Breast epithelium (tissue), 4 donors: ENCODE data around the gene OTOS. TPM values are rescaled to one million over a fixed set of nuclear protein-coding genes. Genes with fewer than 3 reads are reported as not detected.

Source experiments
- DNase-seq, 2 donors: peaks; one replicate each; pipeline ENCODE4 v3.0.0-alpha.2; 2019; ENCODE audit warnings: low spot score in 2 of 2
- H3K27ac ChIP-seq, 2 donors: fragments of 200-600 bp; sonication (generic) in 1 of 2; one replicate each; pipeline ENCODE4 v1.5.1; 2016 to 2019; ENCODE audit warnings: mild to moderate bottlenecking in 1 of 2
- H3K27me3 ChIP-seq, 2 donors: fragments of 200-600 bp; sonication (generic) in 1 of 2; one replicate each; pipeline versions ENCODE4 v1.5.1 to v1.6.0; 2017 to 2019; ENCODE audit warnings: control low read depth in 1 of 2, mild to moderate bottlenecking in 1 of 2
- H3K36me3 ChIP-seq: fragments of 200-600 bp; one replicate; pipeline ENCODE4 v1.5.1; 2019
- H3K4me1 ChIP-seq, 2 donors: fragments of 200-600 bp; sonication (generic); one replicate each; pipeline ENCODE4 v1.5.1; 2016 to 2019; ENCODE audit warnings: control low read depth in 1 of 2
- H3K4me3 ChIP-seq, 3 donors: fragments of 200-600 bp; sonication (generic); 1 replicate in 2 of 3; 2 replicates in 1 of 3; pipeline ENCODE4 v1.5.1; 2016 to 2019; ENCODE audit warnings: mild to moderate bottlenecking in 3 of 3, moderate library complexity in 2 of 3
- H3K9me3 ChIP-seq, 2 donors: fragments of 200-600 bp; sonication (generic) in 1 of 2; one replicate each; pipeline ENCODE4 v1.5.1; 2016 to 2019; ENCODE audit warnings: control low read depth in 1 of 2
- POLR2A ChIP-seq: fragments of 450-650 bp; IDR thresholded peaks from one replicate; pipeline ENCODE4 v1.6.1; 2016; ENCODE audit warnings: antibody characterized with exemption, mild to moderate bottlenecking, moderate library complexity
- POLR2AphosphoS5 ChIP-seq, 3 donors: sonication (generic); formaldehyde crosslinking; IDR thresholded peaks; one replicate each; pipeline ENCODE4 v1.6.1; 2017; ENCODE audit warnings: antibody characterized with exemption in 3 of 3
- intact Hi-C: fragments of 100-400 bp; cut with DNase I; formaldehyde crosslinking; loops from one replicate; pipeline ENCODE4 v1.15.1; 2023; ENCODE audit warnings: low total_unique reads
- total RNA-seq, 3 donors: library from RNA; depleted of rRNA; stranded (reverse); fragments of >200 nt; gene quantifications; one replicate each; pipeline ENCODE4 v1.1.0, GENCODE V29; 2016
- TF ChIP-seq, protein P1 (sequence below), 3 donors: fragments of 450-650 bp; IDR thresholded peaks; one replicate each; pipeline ENCODE4 v1.5.1; 2016 to 2017; ENCODE audit warnings: antibody characterized with exemption in 3 of 3, mild to moderate bottlenecking in 3 of 3, moderate library complexity in 3 of 3

OTOS gene
- total RNA-seq, 3 donors from 2014 or later: not detected

DNA sequence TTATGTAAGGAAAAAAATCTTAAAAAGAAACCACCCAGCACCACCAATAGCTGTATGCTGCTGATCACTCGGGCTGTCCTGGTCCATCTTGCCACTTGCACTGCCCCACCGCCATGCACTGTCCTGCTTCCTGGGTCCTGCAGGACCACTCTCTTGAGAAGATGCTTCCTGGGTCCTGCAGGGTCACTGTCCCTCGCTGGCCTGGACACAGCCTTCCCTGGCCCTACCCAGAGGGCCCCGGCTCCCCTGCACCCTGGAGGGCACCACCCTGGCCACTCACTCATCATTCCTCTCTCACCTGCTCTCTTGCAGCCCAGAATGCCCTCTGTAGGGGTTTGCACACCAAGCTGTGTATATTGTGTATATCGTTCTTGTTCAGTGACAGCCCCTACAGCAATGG is 2.4 kb upstream of the OTOS start:
- Histone ChIP-seq H3K27me3 (no peaks in the 10 kb centered on the region), H3K4me1 (no peaks in the 10 kb centered on the region), H3K4me3 (no peak overlapping the region), H3K9me3 (no peaks in the 10 kb centered on the region), H3K36me3 (no peaks in the 10 kb centered on the region), H3K27ac (no peak overlapping the region)
- DNase-seq: no peak
- intact Hi-C loops: loop anchor here (10.0 kb wide), 1 partner anchor 88 kb away; the partner anchor contains the start of gene OR6B3
- TF ChIP-seq, protein P1, sequence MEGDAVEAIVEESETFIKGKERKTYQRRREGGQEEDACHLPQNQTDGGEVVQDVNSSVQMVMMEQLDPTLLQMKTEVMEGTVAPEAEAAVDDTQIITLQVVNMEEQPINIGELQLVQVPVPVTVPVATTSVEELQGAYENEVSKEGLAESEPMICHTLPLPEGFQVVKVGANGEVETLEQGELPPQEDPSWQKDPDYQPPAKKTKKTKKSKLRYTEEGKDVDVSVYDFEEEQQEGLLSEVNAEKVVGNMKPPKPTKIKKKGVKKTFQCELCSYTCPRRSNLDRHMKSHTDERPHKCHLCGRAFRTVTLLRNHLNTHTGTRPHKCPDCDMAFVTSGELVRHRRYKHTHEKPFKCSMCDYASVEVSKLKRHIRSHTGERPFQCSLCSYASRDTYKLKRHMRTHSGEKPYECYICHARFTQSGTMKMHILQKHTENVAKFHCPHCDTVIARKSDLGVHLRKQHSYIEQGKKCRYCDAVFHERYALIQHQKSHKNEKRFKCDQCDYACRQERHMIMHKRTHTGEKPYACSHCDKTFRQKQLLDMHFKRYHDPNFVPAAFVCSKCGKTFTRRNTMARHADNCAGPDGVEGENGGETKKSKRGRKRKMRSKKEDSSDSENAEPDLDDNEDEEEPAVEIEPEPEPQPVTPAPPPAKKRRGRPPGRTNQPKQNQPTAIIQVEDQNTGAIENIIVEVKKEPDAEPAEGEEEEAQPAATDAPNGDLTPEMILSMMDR (IDR thresholded peaks at IDR 0.05): no peak
- TF ChIP-seq POLR2A (no peak), POLR2AphosphoS5 (IDR thresholded peaks at IDR 0.05) (no peak)

DNA sequence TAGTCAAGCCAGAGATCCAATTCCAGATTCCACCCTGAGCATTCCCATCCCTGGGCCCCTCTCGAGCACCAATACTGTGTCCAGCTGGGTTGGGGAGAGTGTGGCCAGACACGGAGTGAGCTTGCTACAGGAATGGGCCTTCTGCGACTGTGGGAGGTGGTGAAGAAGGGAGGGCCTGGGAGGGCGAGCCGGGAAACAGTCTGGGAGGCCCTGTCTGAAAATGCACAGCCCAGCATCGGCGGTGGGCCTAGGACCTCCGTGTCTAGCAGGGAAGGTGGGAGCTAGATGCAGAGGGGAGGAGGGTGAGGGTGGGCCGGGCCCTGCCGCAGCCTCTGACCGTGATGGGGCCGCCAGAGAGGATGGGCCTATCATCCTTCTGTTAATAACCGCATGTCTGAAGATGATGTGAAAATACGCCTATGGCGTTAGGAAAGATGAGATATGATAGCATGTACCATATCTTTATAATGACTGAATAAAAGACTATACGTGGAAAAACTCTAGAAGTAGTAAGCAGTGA is 1.9 kb upstream of the OTOS start:
- H3K4me1 ChIP-seq: no peaks in the 10 kb centered on the region
- H3K9me3 ChIP-seq: no peaks in the 10 kb centered on the region
- intact Hi-C loops: loop anchor here (10.0 kb wide), 1 partner anchor 88 kb away; the partner anchor contains the start of gene OR6B3
- no peak overlapping the region for H3K27ac ChIP-seq
- H3K4me3 ChIP-seq: no peak overlapping the region
- no peaks in the 10 kb centered on the region for H3K36me3 ChIP-seq
- no peak for DNase-seq
- no peaks in the 10 kb centered on the region for H3K27me3 ChIP-seq
- no peak for TF ChIP-seq POLR2AphosphoS5 (IDR thresholded peaks at IDR 0.05)
- no peak for TF ChIP-seq POLR2A
- TF ChIP-seq, protein P1 (IDR thresholded peaks at IDR 0.05): no peak

DNA sequence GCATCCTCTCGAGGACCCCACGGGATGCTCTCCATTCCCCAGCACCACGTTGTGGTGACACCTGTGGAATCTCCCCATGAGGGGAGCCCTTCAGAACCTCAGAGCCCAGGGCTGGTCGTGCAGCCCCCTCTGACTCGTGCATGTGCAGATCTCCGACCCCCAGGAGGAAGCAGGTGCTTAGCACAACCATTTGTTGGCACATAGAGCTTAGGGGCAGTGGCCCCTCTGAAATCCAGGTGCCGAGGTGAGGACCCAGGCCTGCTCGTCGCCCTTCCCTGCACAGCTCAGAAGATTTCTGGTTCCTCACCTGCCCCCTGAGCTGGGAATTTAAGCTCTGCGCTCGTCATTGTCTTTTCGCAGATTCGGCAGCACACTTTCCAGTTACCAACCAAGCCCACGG is 1.3 kb upstream of the OTOS start:
- Histone ChIP-seq H3K9me3 (no peaks in the 10 kb centered on the region), H3K4me3 (no peak overlapping the region), H3K27ac (no peak overlapping the region), H3K4me1 (no peaks in the 10 kb centered on the region), H3K36me3 (no peaks in the 10 kb centered on the region), H3K27me3 (no peaks in the 10 kb centered on the region)
- TF ChIP-seq POLR2A (no peak), POLR2AphosphoS5 (IDR thresholded peaks at IDR 0.05) (no peak)
- TF ChIP-seq, protein P1 (IDR thresholded peaks at IDR 0.05): no peak
- no peak for DNase-seq
- intact Hi-C loops: loop anchor here (10.0 kb wide), 1 partner anchor 87 kb away; the partner anchor contains the start of gene OR6B3

DNA sequence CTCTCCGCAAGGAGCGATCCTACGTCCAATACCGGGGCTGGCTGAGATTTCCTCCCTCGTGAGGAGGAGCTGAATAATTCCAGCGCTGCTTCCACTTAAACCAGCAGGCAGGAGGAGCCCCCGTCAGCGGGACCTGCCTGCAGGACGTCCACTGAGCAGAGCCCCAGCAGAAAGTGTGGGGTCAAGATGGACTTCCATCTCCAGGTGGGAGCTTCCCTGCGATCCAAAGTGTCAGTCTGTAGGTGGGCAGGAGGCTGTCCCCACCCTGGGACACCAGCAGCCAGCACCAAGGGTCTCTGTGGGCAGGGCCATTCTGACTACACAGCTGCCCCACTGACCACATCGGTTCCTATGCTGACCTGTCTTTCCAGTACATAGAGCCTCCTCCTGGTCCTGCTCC is 462 bp upstream of the OTOS start:
- Histone ChIP-seq H3K27me3 (no peaks in the 10 kb centered on the region), H3K36me3 (no peaks in the 10 kb centered on the region), H3K27ac (no peak overlapping the region), H3K9me3 (no peaks in the 10 kb centered on the region), H3K4me1 (no peaks in the 10 kb centered on the region), H3K4me3 (no peak overlapping the region)
- TF ChIP-seq, protein P1 (IDR thresholded peaks at IDR 0.05): no peak
- TF ChIP-seq POLR2AphosphoS5 (IDR thresholded peaks at IDR 0.05) (no peak), POLR2A (no peak)
- peak in 1 of 2 donors; percentile 30 for DNase-seq
- intact Hi-C loops: loop anchor here (10.0 kb wide), 1 partner anchor 86 kb away; the partner anchor contains the start of gene OR6B3

DNA sequence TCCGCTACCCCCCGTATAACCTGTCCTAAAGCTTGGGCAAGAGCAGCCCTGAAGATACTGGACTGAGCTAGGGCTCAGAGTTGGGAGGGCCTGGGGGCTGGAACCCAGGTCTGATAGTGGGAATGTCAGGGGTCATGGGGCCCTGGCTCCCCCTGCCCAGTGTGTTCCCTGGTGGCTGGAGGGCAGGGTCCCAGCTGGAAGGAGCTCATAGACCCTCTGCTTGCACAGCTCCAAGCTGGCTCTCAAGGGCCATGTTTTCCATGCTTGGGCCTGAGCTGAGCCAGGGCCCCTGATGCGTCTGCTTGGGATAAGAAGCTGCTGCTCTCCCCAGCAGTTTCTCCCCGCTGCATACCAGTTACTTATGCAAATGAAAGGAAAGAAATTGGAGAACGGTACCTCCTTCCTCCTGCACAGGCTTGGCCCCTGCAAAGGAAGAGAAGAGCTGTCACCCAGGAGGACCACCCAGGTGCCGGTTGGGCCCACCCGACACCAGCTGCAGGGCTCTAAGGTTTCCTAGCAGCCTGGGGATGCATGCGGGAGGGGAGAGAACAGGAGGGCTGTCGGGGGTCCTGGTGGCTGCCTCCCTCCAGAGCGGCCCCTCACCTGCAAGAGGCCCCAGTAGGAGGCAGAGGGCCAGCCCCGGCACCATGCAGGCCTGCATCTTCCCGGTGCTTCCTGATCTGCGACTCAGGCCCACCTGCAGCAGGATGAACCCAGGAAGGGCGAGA is 628 bp downstream of the OTOS start:
- DNase-seq: peak in 1 of 2 donors; percentile 48
- Histone ChIP-seq H3K4me3 (no peak overlapping the region), H3K4me1 (peaks cover 4 to 8% of the 10 kb centered on the region in 2 donors), H3K9me3 (no peaks in the 10 kb centered on the region), H3K27me3 (no peaks in the 10 kb centered on the region), H3K36me3 (no peaks in the 10 kb centered on the region), H3K27ac (no peak overlapping the region)
- no peak for TF ChIP-seq POLR2AphosphoS5 (IDR thresholded peaks at IDR 0.05)
- no peak for TF ChIP-seq POLR2A
- TF ChIP-seq, protein P1 (IDR thresholded peaks at IDR 0.05): no peak
- intact Hi-C loops: loop anchor here (10.0 kb wide), 1 partner anchor 85 kb away; the partner anchor contains the start of gene OR6B3
